Colonic mucosa (tissue), 4 donors: ENCODE data around the gene RAB5IF. TPM values are rescaled to one million over a fixed set of nuclear protein-coding genes. Genes with fewer than 3 reads are reported as not detected.

Source experiments
- DNase-seq: peaks from one replicate; pipeline ENCODE4 v3.0.0-alpha.2; 2020
- H3K27ac ChIP-seq: fragments of 200-600 bp; one replicate; pipeline ENCODE4 v1.8.0; 2021
- H3K27me3 ChIP-seq: fragments of 200-600 bp; one replicate; pipeline ENCODE4 v1.8.0; 2021
- H3K36me3 ChIP-seq: fragments of 200-600 bp; one replicate; pipeline ENCODE4 v1.8.0; 2021
- H3K4me1 ChIP-seq: fragments of 200-600 bp; one replicate; pipeline ENCODE4 v1.8.0; 2021; ENCODE audit warnings: mild to moderate bottlenecking
- H3K4me3 ChIP-seq: fragments of 200-600 bp; one replicate; pipeline ENCODE4 v1.8.0; 2021
- H3K9ac ChIP-seq, 2 donors: one replicate each; pipeline ENCODE4 v1.7.0; 2013; ENCODE audit warnings: control low read depth in 2 of 2, low read depth in 2 of 2, low read length in 2 of 2
- H3K9me3 ChIP-seq: fragments of 200-600 bp; one replicate; pipeline ENCODE4 v1.8.0; 2021
- CTCF ChIP-seq: fragments of 200-600 bp; IDR thresholded peaks from one replicate; pipeline ENCODE4 v1.8.0; 2022; ENCODE audit warnings: antibody characterized with exemption, mild to moderate bottlenecking
- intact Hi-C: fragments of 100-400 bp; cut with DNase I; formaldehyde crosslinking; loops from one replicate; pipeline ENCODE4 v1.14.1; 2022
- total RNA-seq, 2 donors: library from RNA; stranded (reverse); fragmentation: NEBNext Ultra II Directional in 1 of 2; extraction: Animal tissue kit (Norgen Biotek cat#: 25700) in 1 of 2; gene quantifications; one replicate each; pipeline ENCODE4 v1.2.1, GENCODE V29; 2021
- donor health status: healthy.
- donor health status: DM: no; HTN: no; CAD: no.
- donor health status: DM: no; HTN: no; CAD: no.

The RAB5IF gene
- total RNA-seq, 2 donors from 2014 or later, result 143 to 207 TPM

- H3K4me3 ChIP-seq, result no peak overlapping the region
Measured at GRCh38 chr20:36644706-36645095, 39.1 kb downstream of the RAB5IF start.

GRCh38 chr20:36645353-36645752 lies 39.8 kb downstream of the RAB5IF start:
- DNase-seq, result no peak
- Histone ChIP-seq H3K4me3 (peak overlapping the region; percentile 15), H3K9me3 (no peaks in the 10 kb centered on the region), H3K27ac (no peak overlapping the region), H3K9ac (peak overlapping the region in 1 of 2 donors; percentile 6), H3K27me3 (no peaks in the 10 kb centered on the region), H3K36me3 (no peaks in the 10 kb centered on the region), H3K4me1 (no peaks in the 10 kb centered on the region)
- no peak for TF ChIP-seq CTCF
- intact Hi-C loops, result no loop called here

More at GRCh38 chr20:36644706-36645095, 39.1 kb downstream of the RAB5IF start:
- H3K4me1 ChIP-seq, result no peaks in the 10 kb centered on the region
- no peaks in the 10 kb centered on the region for H3K27me3 ChIP-seq
- TF ChIP-seq CTCF, result no peak
- H3K9ac ChIP-seq, result no peak overlapping the region
- H3K9me3 ChIP-seq, result no peaks in the 10 kb centered on the region
- H3K27ac ChIP-seq, result no peak overlapping the region
- H3K36me3 ChIP-seq, result no peaks in the 10 kb centered on the region
- no peak for DNase-seq
- intact Hi-C loops, result no loop called here

- intact Hi-C loops, result no loop called here
- no peaks in the 10 kb centered on the region for H3K9me3 ChIP-seq
- H3K9ac ChIP-seq, result peak within 1 kb of the TSS; percentile 6 to 18
- no peaks in the 10 kb centered on the region for H3K36me3 ChIP-seq
- H3K27ac ChIP-seq, result no peak within 1 kb of the TSS
- H3K4me1 ChIP-seq, result no peaks in the 10 kb centered on the region
- TF ChIP-seq CTCF, result no peak
- peak; percentile 32 for DNase-seq
- no peaks in the 10 kb centered on the region for H3K27me3 ChIP-seq
- peak within 1 kb of the TSS; percentile 15 for H3K4me3 ChIP-seq
Measured at GRCh38 chr20:36645998-36646397, 40.4 kb downstream of the RAB5IF start, which contains the start of gene SLA2. TSS of gene SLA2 (minus strand) at chr20:36646196. CDS start at chr20:36641335, 4,861 bp downstream.

- TF ChIP-seq CTCF, result no peak
- no peaks in the 10 kb centered on the region for H3K4me1 ChIP-seq
- no peak overlapping the region for H3K27ac ChIP-seq
- no peak for DNase-seq
- no peak overlapping the region for H3K9ac ChIP-seq
- H3K4me3 ChIP-seq, result no peak overlapping the region
- H3K36me3 ChIP-seq, result no peaks in the 10 kb centered on the region
- H3K9me3 ChIP-seq, result no peaks in the 10 kb centered on the region
- intact Hi-C loops, result no loop called here
- H3K27me3 ChIP-seq, result no peaks in the 10 kb centered on the region
Measured at GRCh38 chr20:36646678-36647077, 41.1 kb downstream of the RAB5IF start.

- no peaks in the 10 kb centered on the region for H3K9me3 ChIP-seq
- TF ChIP-seq CTCF, result no peak
- H3K9ac ChIP-seq, result no peak overlapping the region
- intact Hi-C loops, result no loop called here
- H3K4me1 ChIP-seq, result no peaks in the 10 kb centered on the region
- H3K27ac ChIP-seq, result no peak overlapping the region
- H3K36me3 ChIP-seq, result no peaks in the 10 kb centered on the region
- no peaks in the 10 kb centered on the region for H3K27me3 ChIP-seq
- DNase-seq, result no peak
- no peak overlapping the region for H3K4me3 ChIP-seq
Measured at GRCh38 chr20:36647196-36648121, 41.9 kb downstream of the RAB5IF start.
